Endothelial cell (in vitro differentiated cells): ENCODE data around the gene SMCR8. TPM values are rescaled to one million over a fixed set of nuclear protein-coding genes. Genes with fewer than 3 reads are reported as not detected.

Experiments
- DNase-seq: peaks from one replicate; pipeline ENCODE4 v3.0.0; 2021; ENCODE audit warnings: low spot score
- H3K27ac Mint-ChIP-seq: one replicate; pipeline ENCODE4 v1.8.0; 2021; ENCODE audit warnings: mixed read lengths, inconsistent platforms; ENCODE audit not compliant: unreplicated experiment
- H3K27me3 Mint-ChIP-seq: one replicate; pipeline ENCODE4 v1.8.0; 2021; ENCODE audit warnings: mild to moderate bottlenecking, moderate library complexity, mixed read lengths, inconsistent platforms; ENCODE audit not compliant: unreplicated experiment
- H3K36me3 Mint-ChIP-seq: one replicate; pipeline ENCODE4 v1.8.0; 2021; ENCODE audit warnings: mild to moderate bottlenecking, low read depth, mixed read lengths, inconsistent platforms; ENCODE audit not compliant: unreplicated experiment
- H3K4me1 Mint-ChIP-seq: one replicate; pipeline ENCODE4 v1.8.0; 2021; ENCODE audit warnings: mild to moderate bottlenecking, mixed read lengths, inconsistent platforms; ENCODE audit not compliant: unreplicated experiment
- H3K4me3 Mint-ChIP-seq: one replicate; pipeline ENCODE4 v1.8.0; 2021; ENCODE audit warnings: mild to moderate bottlenecking, mixed read lengths, inconsistent platforms; ENCODE audit not compliant: unreplicated experiment
- H3K9me3 Mint-ChIP-seq: one replicate; pipeline ENCODE4 v1.8.0; 2021; ENCODE audit warnings: mixed read lengths, inconsistent platforms; ENCODE audit not compliant: unreplicated experiment
- total RNA-seq: library from RNA; stranded (reverse); fragmentation: NEBNext Ultra II Directional; extraction: Animal tissue kit (Norgen Biotek cat#: 25700); gene quantifications from one replicate; pipeline ENCODE4 v1.2.1, GENCODE V29; 2021; ENCODE audit not compliant: unreplicated experiment
- TF ChIP-seq, protein P1 (sequence below): fragments of 200-600 bp; sonication (generic); IDR thresholded peaks from one replicate; pipeline ENCODE4 v1.5.0; 2021; ENCODE audit warnings: antibody characterized with exemption; ENCODE audit not compliant: unreplicated experiment

The SMCR8 gene
- total RNA-seq, 1 donor from 2014 or later = 21.3 TPM

DNA sequence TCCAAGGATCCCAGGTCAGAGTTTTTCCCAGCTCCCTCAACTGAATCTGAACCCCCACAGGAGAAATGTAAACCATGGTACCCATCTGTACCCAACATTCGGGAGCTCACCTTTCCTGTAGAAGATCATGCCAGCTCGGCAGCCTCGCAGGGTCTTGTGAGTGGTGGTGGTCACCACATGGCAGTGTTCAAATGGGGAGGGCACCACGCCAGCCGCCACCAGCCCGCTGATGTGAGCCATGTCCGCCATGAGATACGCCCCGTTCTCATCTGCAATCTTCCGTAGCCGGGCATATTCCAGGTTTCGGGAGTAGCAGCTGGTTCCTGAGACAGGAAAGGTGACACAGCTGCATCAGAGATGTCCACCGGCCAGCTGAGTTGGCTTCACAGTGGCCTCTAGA lies 24.8 kb downstream of the SMCR8 start:
- peaks cover 4% of the 10 kb centered on the region for H3K27me3 Mint-ChIP-seq
- TF ChIP-seq, protein P1, sequence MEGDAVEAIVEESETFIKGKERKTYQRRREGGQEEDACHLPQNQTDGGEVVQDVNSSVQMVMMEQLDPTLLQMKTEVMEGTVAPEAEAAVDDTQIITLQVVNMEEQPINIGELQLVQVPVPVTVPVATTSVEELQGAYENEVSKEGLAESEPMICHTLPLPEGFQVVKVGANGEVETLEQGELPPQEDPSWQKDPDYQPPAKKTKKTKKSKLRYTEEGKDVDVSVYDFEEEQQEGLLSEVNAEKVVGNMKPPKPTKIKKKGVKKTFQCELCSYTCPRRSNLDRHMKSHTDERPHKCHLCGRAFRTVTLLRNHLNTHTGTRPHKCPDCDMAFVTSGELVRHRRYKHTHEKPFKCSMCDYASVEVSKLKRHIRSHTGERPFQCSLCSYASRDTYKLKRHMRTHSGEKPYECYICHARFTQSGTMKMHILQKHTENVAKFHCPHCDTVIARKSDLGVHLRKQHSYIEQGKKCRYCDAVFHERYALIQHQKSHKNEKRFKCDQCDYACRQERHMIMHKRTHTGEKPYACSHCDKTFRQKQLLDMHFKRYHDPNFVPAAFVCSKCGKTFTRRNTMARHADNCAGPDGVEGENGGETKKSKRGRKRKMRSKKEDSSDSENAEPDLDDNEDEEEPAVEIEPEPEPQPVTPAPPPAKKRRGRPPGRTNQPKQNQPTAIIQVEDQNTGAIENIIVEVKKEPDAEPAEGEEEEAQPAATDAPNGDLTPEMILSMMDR = no peak
- DNase-seq = no peak
- peak overlapping the region; percentile 71 for H3K4me3 Mint-ChIP-seq
- no peaks in the 10 kb centered on the region for H3K9me3 Mint-ChIP-seq
- H3K36me3 Mint-ChIP-seq = peaks cover 39% of the 10 kb centered on the region
- H3K27ac Mint-ChIP-seq = no peak overlapping the region
- H3K4me1 Mint-ChIP-seq = no peaks in the 10 kb centered on the region

DNA sequence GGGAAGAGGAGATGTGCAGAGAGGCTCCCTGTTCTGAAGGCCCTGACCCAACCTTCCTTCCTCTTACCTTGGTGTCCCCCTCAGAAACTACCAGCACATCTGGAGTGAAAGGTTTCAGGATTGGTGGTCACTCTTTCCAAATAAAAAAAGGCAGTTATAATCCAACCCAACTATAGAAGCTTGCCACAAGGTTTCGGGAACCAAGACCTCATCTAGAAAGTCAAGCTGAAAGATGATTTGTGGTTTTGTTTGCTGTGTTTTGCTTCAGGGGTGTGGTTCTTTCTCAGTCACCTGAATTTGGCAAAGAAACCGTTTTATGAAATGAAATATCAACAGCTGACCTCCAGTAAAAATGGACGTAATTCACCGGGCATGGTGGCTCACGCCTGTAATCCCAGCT lies 28.9 kb downstream of the SMCR8 start:
- no peaks in the 10 kb centered on the region for H3K9me3 Mint-ChIP-seq
- DNase-seq = no peak
- peaks cover 4% of the 10 kb centered on the region for H3K27me3 Mint-ChIP-seq
- H3K4me3 Mint-ChIP-seq = no peak overlapping the region
- H3K36me3 Mint-ChIP-seq = peaks cover 34% of the 10 kb centered on the region
- TF ChIP-seq, protein P1 = no peak
- H3K27ac Mint-ChIP-seq = no peak overlapping the region
- no peaks in the 10 kb centered on the region for H3K4me1 Mint-ChIP-seq

DNA sequence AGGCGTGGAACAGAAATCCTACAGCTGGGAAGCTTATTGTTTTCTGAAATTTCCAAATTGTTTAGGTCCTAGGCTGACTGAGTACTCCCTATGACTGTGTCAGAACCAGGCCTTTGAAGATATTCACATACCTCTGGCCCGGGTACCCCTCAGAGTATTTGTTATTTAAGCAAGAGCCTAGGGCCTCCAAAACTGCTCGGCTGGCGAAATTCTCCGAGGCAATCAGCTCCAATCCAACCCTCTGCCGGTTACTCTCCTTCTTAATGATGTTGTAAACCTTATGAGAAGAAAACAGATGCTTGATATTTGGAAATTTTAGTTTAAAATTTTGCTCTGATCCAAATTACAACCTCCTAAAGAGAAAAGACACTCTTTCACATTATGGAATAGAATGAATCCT lies 38.4 kb downstream of the SMCR8 start:
- TF ChIP-seq, protein P1 = no peak
- Mint-ChIP-seq H3K27me3 (no peaks in the 10 kb centered on the region), H3K4me3 (no peak overlapping the region), H3K27ac (no peak overlapping the region), H3K9me3 (no peaks in the 10 kb centered on the region), H3K36me3 (peaks cover 15% of the 10 kb centered on the region), H3K4me1 (no peaks in the 10 kb centered on the region)
- DNase-seq = no peak

DNA sequence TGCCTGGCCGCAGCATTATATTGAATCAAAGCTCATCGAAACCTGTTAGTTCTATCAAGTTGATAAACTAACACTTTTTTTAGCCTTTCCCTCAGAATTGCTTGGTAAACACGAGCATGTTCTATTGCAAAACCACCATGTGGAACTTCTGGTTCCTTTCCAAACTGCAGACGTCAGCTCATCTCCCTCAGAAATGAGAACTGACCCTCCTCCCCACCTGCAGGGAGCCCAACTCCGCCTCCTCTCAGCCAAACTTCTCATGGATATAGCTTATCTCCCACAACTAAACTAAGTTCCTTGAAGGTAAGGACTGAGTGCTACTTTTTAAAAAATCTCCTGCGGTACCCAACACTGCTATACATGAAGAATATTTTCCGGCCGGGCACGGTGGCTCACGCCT lies 41.5 kb downstream of the SMCR8 start:
- DNase-seq = no peak
- Mint-ChIP-seq H3K27ac (no peak overlapping the region), H3K4me1 (no peaks in the 10 kb centered on the region), H3K36me3 (peaks cover 15% of the 10 kb centered on the region), H3K27me3 (no peaks in the 10 kb centered on the region), H3K4me3 (no peak overlapping the region), H3K9me3 (no peaks in the 10 kb centered on the region)
- TF ChIP-seq, protein P1 = no peak

DNA sequence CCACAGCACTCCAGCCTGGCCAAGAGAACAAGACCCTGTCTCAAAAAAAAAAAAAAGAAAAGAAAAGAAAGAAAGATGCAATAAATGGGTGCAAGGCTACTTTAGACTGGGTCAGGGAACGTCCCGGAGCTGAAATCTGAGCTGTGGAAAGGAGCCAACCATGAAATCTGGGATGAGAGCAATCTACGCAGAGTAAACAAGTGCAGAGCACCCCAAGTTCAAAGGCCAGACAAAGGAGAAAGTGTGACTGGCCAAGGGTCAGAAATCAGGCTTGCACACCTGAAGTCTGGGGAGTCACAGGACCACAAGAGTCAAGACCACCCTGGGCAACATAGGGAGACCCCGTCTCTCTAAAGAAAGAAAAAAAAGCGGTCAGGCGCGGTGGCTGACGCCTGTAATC lies 45.4 kb downstream of the SMCR8 start:
- H3K9me3 Mint-ChIP-seq = no peaks in the 10 kb centered on the region
- peaks cover 7% of the 10 kb centered on the region for H3K4me1 Mint-ChIP-seq
- peak overlapping the region; percentile 31 for H3K4me3 Mint-ChIP-seq
- H3K27me3 Mint-ChIP-seq = no peaks in the 10 kb centered on the region
- H3K36me3 Mint-ChIP-seq = peaks cover 4% of the 10 kb centered on the region
- no peak overlapping the region for H3K27ac Mint-ChIP-seq
- TF ChIP-seq, protein P1 = no peak
- no peak for DNase-seq
